ENCODE data around the gene HSPG2.

DNA sequence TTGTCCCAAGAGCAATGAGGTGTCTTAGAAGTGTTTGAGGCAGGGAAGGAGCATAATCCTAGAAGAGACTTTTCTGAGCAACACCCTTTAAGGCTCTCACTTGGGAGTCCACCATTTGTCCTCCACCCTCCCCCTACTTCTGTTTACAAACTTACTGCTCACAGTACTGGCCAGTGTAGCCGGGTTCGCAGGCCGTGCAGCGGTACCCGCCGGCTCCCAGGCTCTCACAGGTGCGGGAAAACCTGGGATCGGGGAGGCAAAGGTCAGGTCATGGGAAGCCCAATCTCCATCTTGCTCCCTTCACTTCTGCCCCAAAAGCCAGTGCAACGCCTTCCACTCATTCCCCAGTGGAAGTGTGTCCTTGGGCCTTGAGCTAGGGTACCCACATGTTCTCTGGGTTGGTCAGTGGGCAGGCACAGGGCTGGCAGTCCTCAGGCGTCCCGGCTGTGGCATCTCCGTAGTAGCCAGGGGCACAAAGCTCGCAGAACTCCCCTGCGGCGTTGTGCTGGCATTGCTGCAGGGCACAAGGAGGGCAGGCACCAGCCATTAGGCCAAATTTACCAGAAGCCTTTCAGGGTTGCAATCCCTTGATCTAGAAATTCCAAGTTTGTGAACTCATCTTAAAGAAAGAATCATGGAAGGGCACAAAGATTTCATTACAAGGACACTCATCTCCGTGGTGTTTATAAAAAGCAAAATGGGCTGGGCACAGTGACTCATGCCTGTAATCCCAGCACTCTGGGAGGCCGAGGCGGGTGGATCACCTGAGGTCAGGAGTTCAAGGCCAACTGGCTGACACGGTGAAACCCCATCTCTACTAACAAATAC, 75.3 kb downstream of the HSPG2 start:
- TF ChIP-seq, protein P1, sequence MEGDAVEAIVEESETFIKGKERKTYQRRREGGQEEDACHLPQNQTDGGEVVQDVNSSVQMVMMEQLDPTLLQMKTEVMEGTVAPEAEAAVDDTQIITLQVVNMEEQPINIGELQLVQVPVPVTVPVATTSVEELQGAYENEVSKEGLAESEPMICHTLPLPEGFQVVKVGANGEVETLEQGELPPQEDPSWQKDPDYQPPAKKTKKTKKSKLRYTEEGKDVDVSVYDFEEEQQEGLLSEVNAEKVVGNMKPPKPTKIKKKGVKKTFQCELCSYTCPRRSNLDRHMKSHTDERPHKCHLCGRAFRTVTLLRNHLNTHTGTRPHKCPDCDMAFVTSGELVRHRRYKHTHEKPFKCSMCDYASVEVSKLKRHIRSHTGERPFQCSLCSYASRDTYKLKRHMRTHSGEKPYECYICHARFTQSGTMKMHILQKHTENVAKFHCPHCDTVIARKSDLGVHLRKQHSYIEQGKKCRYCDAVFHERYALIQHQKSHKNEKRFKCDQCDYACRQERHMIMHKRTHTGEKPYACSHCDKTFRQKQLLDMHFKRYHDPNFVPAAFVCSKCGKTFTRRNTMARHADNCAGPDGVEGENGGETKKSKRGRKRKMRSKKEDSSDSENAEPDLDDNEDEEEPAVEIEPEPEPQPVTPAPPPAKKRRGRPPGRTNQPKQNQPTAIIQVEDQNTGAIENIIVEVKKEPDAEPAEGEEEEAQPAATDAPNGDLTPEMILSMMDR (IDR thresholded peaks at IDR 0.05; ENCODE audit: insufficient read depth, low read length), result no peak
- TF ChIP-seq POLR2AphosphoS5 (IDR thresholded peaks at IDR 0.05; ENCODE audit: low read depth), result no peak
